Osteocyte (in vitro differentiated cells): ENCODE data around the gene NHLRC4. TPM values are rescaled to one million over a fixed set of nuclear protein-coding genes. Genes with fewer than 3 reads are reported as not detected.

Source experiments
- DNase-seq: peaks from one replicate; pipeline ENCODE4 v3.0.0; 2021; ENCODE audit warnings: mixed read lengths; ENCODE audit not compliant: unreplicated experiment; ENCODE audit errors: extremely low spot score
- H3K27ac Mint-ChIP-seq: one replicate; pipeline ENCODE4 v1.8.0; 2021; ENCODE audit warnings: mild to moderate bottlenecking, mixed read lengths; ENCODE audit not compliant: unreplicated experiment
- H3K27me3 Mint-ChIP-seq: one replicate; pipeline ENCODE4 v1.8.0; 2021; ENCODE audit warnings: mixed read lengths; ENCODE audit not compliant: unreplicated experiment
- H3K36me3 Mint-ChIP-seq: one replicate; pipeline ENCODE4 v1.8.0; 2021; ENCODE audit warnings: mixed read lengths; ENCODE audit not compliant: unreplicated experiment
- H3K4me1 Mint-ChIP-seq: one replicate; pipeline ENCODE4 v1.8.0; 2021; ENCODE audit warnings: mixed read lengths; ENCODE audit not compliant: unreplicated experiment
- H3K4me3 Mint-ChIP-seq: one replicate; pipeline ENCODE4 v1.8.0; 2021; ENCODE audit warnings: mild to moderate bottlenecking, moderate library complexity, mixed read lengths; ENCODE audit not compliant: unreplicated experiment
- H3K9me3 Mint-ChIP-seq: one replicate; pipeline ENCODE4 v1.8.0; 2021; ENCODE audit warnings: mixed read lengths; ENCODE audit not compliant: unreplicated experiment
- CTCF ChIP-seq: fragments of 200-600 bp; sonication (generic); IDR thresholded peaks from 2 replicates; pipeline ENCODE4 v1.5.0; 2021; ENCODE audit warnings: antibody characterized with exemption, mild to moderate bottlenecking, moderate library complexity
- total RNA-seq: library from RNA; stranded (reverse); gene quantifications from 2 replicates; pipeline ENCODE4 v1.2.1, GENCODE V29; 2021

Gene NHLRC4
- total RNA-seq, 1 donor from 2014 or later = 1.7 TPM

GRCh38 chr16:531494-532125 lies 35.2 kb upstream of the NHLRC4 start:
- H3K4me3 Mint-ChIP-seq = no peak overlapping the region
- no peaks in the 10 kb centered on the region for H3K36me3 Mint-ChIP-seq
- H3K9me3 Mint-ChIP-seq = no peaks in the 10 kb centered on the region
- no peak for TF ChIP-seq CTCF
- no peak overlapping the region for H3K27ac Mint-ChIP-seq
- H3K27me3 Mint-ChIP-seq = no peaks in the 10 kb centered on the region
- peaks cover 42% of the 10 kb centered on the region for H3K4me1 Mint-ChIP-seq
- DNase-seq = no peak

GRCh38 chr16:533391-534123 lies 33.2 kb upstream of the NHLRC4 start:
- Mint-ChIP-seq H3K4me1 (peaks cover 41% of the 10 kb centered on the region), H3K27me3 (no peaks in the 10 kb centered on the region), H3K27ac (peak overlapping the region; percentile 31), H3K4me3 (no peak overlapping the region), H3K9me3 (no peaks in the 10 kb centered on the region), H3K36me3 (no peaks in the 10 kb centered on the region)
- no peak for DNase-seq
- TF ChIP-seq CTCF = no peak

- Mint-ChIP-seq H3K4me1 (peaks cover 39% of the 10 kb centered on the region), H3K9me3 (no peaks in the 10 kb centered on the region), H3K27ac (peak overlapping the region; percentile 10), H3K27me3 (no peaks in the 10 kb centered on the region), H3K4me3 (no peak overlapping the region), H3K36me3 (no peaks in the 10 kb centered on the region)
- no peak for DNase-seq
- no peak for TF ChIP-seq CTCF
These were observed 32.7 kb upstream of the NHLRC4 start for GRCh38 chr16:534135-534534.

GRCh38 chr16:534856-535445 lies 31.9 kb upstream of the NHLRC4 start:
- Mint-ChIP-seq H3K4me1 (peaks cover 37% of the 10 kb centered on the region), H3K36me3 (no peaks in the 10 kb centered on the region), H3K4me3 (no peak overlapping the region), H3K27me3 (no peaks in the 10 kb centered on the region), H3K27ac (peak overlapping the region; percentile 57), H3K9me3 (no peaks in the 10 kb centered on the region)
- no peak for DNase-seq
- no peak for TF ChIP-seq CTCF
